ENCODE data around the gene KRIT1. TPM values are rescaled to one million over a fixed set of nuclear protein-coding genes. Genes with fewer than 3 reads are reported as not detected.

KRIT1 gene
- total and polyA plus RNA-seq, 2 donors from 2014 or later: 15.2 to 48.7 TPM

DNA sequence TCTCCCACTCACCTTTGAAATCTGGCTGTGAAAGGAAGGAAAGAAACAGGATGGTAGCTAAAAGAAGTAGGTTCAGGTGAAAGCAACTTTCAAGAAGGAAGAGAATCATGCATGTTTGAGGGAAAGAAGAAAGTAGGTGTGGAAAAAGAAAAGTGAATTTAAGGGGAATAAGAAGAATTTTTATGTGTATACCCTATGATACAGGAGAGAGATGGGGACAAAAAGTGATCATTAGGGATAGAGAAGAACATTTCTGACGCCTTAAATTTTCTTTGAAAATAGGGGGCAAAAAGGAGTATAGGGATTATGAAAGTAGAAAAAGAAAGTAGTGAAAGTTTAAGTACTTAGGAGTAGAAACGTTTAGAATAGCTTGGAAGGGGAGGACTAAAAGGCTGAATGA is 15.2 kb downstream of the KRIT1 start:
- H3K4me3 ChIP-seq (ENCODE audit: low read length in 3 of 3): no peak overlapping the region
- FAIRE-seq: no peak
- no peak for TF ChIP-seq CTCF (IDR thresholded peaks at IDR 0.05; ENCODE audit: borderline replicate concordance, extremely low read depth, insufficient read depth)
- DNase-seq: no peak
- H3K9ac ChIP-seq (ENCODE audit: low read length in 3 of 3): no peak overlapping the region
- no peak overlapping the region for H3K27ac ChIP-seq (ENCODE audit: low read depth in 2 of 2, low read length in 2 of 2)
- H3K9me3 ChIP-seq (ENCODE audit: control insufficient read depth in 2 of 3, insufficient read depth in 1 of 3, low read length in 3 of 3): no peaks in the 10 kb centered on the region
- intact Hi-C loops (cut with DNase I): no loop called here
- H3K36me3 ChIP-seq (ENCODE audit: control insufficient read depth in 2 of 3, insufficient read depth in 3 of 3, low read length in 3 of 3): peaks cover 8 to 29% (median 12%) of the 10 kb centered on the region in 3 donors
- no peaks in the 10 kb centered on the region for H3K4me1 ChIP-seq (ENCODE audit: control insufficient read depth in 2 of 3, insufficient read depth in 2 of 3, low read depth in 1 of 3, low read length in 3 of 3)
- no peaks in the 10 kb centered on the region for H3K27me3 ChIP-seq (ENCODE audit: control insufficient read depth, insufficient read depth, low read length)

- TF ChIP-seq CTCF (IDR thresholded peaks at IDR 0.05; ENCODE audit: borderline replicate concordance, extremely low read depth, insufficient read depth): no peak
- intact Hi-C loops (cut with DNase I): no loop called here
- Histone ChIP-seq H3K4me3 (ENCODE audit: low read length in 3 of 3) (no peak overlapping the region), H3K9me3 (ENCODE audit: control insufficient read depth in 2 of 3, insufficient read depth in 1 of 3, low read length in 3 of 3) (no peaks in the 10 kb centered on the region), H3K27ac (ENCODE audit: low read depth in 2 of 2, low read length in 2 of 2) (no peak overlapping the region), H3K36me3 (ENCODE audit: control insufficient read depth in 2 of 3, insufficient read depth in 3 of 3, low read length in 3 of 3) (peaks cover 6 to 18% (median 7%) of the 10 kb centered on the region in 3 donors), H3K9ac (ENCODE audit: low read length in 3 of 3) (no peak overlapping the region), H3K27me3 (ENCODE audit: control insufficient read depth, insufficient read depth, low read length) (no peaks in the 10 kb centered on the region), H3K4me1 (ENCODE audit: control insufficient read depth in 2 of 3, insufficient read depth in 2 of 3, low read depth in 1 of 3, low read length in 3 of 3) (no peaks in the 10 kb centered on the region)
- no peak for FAIRE-seq
- DNase-seq: no peak
Measured at GRCh38 chr7:92228742-92229141, 17.0 kb downstream of the KRIT1 start.

DNA sequence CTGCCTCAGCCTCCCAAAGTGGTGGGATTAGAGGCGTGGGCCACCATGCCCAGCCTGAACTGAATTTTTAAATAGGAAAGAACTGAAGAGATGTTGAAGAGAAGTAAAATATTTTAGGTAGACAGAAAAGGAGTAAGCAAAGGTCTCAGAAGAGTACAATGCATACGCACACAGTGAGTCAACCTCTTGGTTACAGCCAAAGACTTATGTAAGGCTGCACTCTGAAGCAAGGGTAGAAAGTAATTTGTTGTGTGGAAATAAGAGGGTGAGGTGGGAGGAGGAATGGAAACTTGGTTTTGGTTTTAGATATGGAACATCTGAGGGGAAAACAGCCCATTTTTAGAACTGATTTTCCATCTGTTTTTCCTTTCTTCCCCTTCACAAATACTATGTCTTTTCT is 17.6 kb downstream of the KRIT1 start:
- no peaks in the 10 kb centered on the region for H3K4me1 ChIP-seq (ENCODE audit: control insufficient read depth in 2 of 3, insufficient read depth in 2 of 3, low read depth in 1 of 3, low read length in 3 of 3)
- no peak for DNase-seq
- no peak overlapping the region for H3K9ac ChIP-seq (ENCODE audit: low read length in 3 of 3)
- no peak for FAIRE-seq
- peaks cover 6 to 17% (median 7%) of the 10 kb centered on the region in 3 donors for H3K36me3 ChIP-seq (ENCODE audit: control insufficient read depth in 2 of 3, insufficient read depth in 3 of 3, low read length in 3 of 3)
- no peak overlapping the region for H3K27ac ChIP-seq (ENCODE audit: low read depth in 2 of 2, low read length in 2 of 2)
- H3K4me3 ChIP-seq (ENCODE audit: low read length in 3 of 3): no peak overlapping the region
- no peak for TF ChIP-seq CTCF (IDR thresholded peaks at IDR 0.05; ENCODE audit: borderline replicate concordance, extremely low read depth, insufficient read depth)
- intact Hi-C loops (cut with DNase I): no loop called here
- no peaks in the 10 kb centered on the region for H3K9me3 ChIP-seq (ENCODE audit: control insufficient read depth in 2 of 3, insufficient read depth in 1 of 3, low read length in 3 of 3)
- no peaks in the 10 kb centered on the region for H3K27me3 ChIP-seq (ENCODE audit: control insufficient read depth, insufficient read depth, low read length)

- FAIRE-seq: no peak
- no peaks in the 10 kb centered on the region for H3K4me1 ChIP-seq (ENCODE audit: control insufficient read depth in 2 of 3, insufficient read depth in 2 of 3, low read depth in 1 of 3, low read length in 3 of 3)
- H3K27ac ChIP-seq (ENCODE audit: low read depth in 2 of 2, low read length in 2 of 2): no peak overlapping the region
- H3K4me3 ChIP-seq (ENCODE audit: low read length in 3 of 3): no peak overlapping the region
- DNase-seq: no peak
- intact Hi-C loops (cut with DNase I): no loop called here
- no peak overlapping the region for H3K9ac ChIP-seq (ENCODE audit: low read length in 3 of 3)
- H3K9me3 ChIP-seq (ENCODE audit: control insufficient read depth in 2 of 3, insufficient read depth in 1 of 3, low read length in 3 of 3): no peaks in the 10 kb centered on the region
- H3K36me3 ChIP-seq (ENCODE audit: control insufficient read depth in 2 of 3, insufficient read depth in 3 of 3, low read length in 3 of 3): peaks cover 6 to 17% (median 7%) of the 10 kb centered on the region in 3 donors
- TF ChIP-seq CTCF (IDR thresholded peaks at IDR 0.05; ENCODE audit: borderline replicate concordance, extremely low read depth, insufficient read depth): no peak
- H3K27me3 ChIP-seq (ENCODE audit: control insufficient read depth, insufficient read depth, low read length): no peaks in the 10 kb centered on the region
Measured at GRCh38 chr7:92226981-92227380, 18.7 kb downstream of the KRIT1 start.

Measured in kidney (tissue), 14 donors.